Embryonic facial prominence (tissue), 1 donor: ENCODE measurements around the gene RFX7.
"Not testable (repeated sequence)": the region's sequence is repeated elsewhere in the genome, so short reads cannot be mapped to it uniquely, and the experiment has no call there.

ENCODE experiments used
- DNase-seq: peaks from one replicate; pipeline ENCODE4 v3.0.0-alpha.2; 2016; ENCODE audit errors: extremely low spot score

The RFX7 gene

GRCh38 chr15:56243163-56244037, at the start of gene RFX7:
TSS of gene RFX7 (minus strand) at chr15:56243879. CDS start at chr15:56243285, 594 bp downstream.
- peak; percentile 34 for DNase-seq

- DNase-seq: no peak
These were observed 49.1 kb upstream of the RFX7 start for GRCh38 chr15:56292546-56293316.

DNA sequence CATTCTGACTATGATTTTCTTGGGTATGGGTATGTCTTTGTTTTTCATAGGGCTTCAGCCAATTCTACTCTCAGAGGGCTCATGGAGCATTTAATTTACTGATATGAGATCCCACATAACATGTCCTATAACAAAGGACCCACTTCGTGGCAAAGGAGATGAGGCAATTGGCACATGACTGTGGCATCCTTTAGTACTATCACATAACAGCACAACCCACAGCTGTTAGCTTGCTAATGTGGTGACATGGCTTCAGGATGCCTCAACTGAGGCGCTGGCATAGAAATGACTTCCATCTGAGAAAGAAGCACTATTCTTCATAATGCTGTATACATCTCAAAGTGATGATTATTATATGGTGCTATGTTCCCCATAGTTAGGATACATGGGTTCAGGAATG, 48.1 kb upstream of the RFX7 start:
- no peak for DNase-seq

DNA sequence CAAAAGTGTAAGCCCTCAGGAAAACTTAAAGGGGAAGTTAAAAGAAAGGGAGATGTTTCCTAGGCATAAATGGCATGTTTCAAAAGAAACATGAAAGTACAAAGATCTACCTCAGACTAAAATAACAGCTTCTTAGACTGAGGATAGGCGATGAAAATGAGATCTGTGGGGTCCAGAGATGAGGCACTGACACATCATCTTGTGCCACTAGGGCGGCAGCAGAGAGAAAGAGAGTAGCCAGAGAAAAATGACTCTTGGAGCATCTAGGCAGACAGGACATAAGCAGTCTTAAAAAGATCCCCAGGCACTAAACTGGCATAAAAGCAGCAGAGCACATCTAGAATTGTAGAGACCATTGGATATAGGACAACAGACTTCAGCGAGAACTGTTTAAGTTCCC, 42.5 kb upstream of the RFX7 start:
- DNase-seq: no peak

DNA sequence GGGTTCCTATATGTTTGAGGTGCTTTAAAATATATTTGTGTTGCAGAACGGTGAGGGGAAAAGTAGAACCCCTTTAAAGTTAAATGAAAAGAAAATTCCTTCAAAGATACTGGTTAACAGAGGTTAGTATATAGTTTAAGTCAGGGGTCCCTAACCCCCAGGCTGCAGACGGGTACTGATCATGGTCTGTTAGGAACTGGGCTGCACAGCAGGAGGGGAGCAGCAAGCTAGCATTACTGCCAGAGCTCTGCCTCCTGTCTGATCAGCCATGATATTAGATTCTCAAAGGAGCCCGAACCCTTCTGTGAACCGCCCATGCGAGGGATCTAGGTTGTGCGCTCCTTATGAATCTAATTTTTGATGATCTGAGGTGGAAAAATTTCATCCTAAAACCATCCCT, 37.5 kb upstream of the RFX7 start:
- DNase-seq: no peak

- no peak for DNase-seq
These were observed 30.0 kb upstream of the RFX7 start for GRCh38 chr15:56273724-56274123.

- DNase-seq: no peak
These were observed 28.8 kb upstream of the RFX7 start for GRCh38 chr15:56272454-56272853.

DNA sequence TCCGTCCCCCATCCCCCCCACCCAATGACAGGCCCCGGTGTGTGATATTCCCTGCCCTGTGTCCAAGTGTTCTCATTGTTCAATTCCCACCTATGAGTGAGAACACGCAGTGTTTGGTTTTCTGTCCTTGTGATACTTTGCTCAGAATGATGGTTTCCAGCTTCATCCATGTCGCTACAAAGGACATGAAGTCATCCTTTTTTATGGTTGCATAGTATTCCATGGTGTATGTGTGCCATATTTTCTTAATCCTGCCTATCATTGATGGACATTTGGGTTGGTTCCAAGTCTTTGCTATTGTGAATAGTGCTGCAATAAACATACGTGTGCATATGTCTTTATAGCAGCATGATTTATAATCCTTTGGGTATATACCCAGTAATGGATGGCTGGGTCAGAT, 22.8 kb upstream of the RFX7 start:
- DNase-seq: not testable (repeated sequence)

DNA sequence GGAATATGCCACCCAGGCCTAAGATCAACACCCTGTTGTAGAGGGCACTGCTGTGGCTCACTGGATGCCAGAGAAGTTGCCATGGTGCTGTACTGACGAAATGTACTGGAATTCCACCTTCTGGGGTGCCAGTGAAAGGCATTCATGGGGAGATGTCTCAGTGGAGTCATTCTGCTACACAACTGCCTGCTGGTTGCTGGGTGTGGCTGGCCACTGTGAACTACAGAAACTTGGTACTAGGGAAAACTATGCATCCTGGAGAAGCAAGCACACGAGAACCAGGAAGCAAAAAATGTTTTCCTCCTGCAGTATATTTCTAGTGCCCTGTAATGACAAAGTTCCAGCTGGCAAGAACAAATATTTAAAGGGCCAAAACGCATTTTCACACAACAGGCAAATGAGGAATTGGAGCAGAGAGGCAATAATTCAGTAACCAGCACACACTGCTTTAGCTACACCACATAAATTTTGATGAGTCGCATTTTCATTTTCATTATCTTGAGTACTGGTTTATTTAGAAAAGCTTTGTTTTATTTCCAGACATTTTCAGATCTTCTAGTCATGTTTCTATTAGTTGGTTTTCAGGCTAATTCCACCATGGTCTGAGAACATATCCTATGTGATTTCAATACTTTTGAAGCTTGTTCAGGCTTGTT, 18.3 kb upstream of the RFX7 start:
- no peak for DNase-seq

GRCh38 chr15:56257306-56257705, 13.6 kb upstream of the RFX7 start:
- DNase-seq: not testable (repeated sequence)

- no peak for DNase-seq
These were observed 10.6 kb upstream of the RFX7 start for GRCh38 chr15:56254265-56254664.

GRCh38 chr15:56252386-56252785, 8.7 kb upstream of the RFX7 start:
- DNase-seq: no peak

- DNase-seq: no peak
These were observed 7.8 kb upstream of the RFX7 start for GRCh38 chr15:56251315-56252095.

- no peak for DNase-seq
These were observed 6.9 kb upstream of the RFX7 start for GRCh38 chr15:56250626-56251025.

GRCh38 chr15:56249092-56249491, 5.4 kb upstream of the RFX7 start:
- no peak for DNase-seq

DNA sequence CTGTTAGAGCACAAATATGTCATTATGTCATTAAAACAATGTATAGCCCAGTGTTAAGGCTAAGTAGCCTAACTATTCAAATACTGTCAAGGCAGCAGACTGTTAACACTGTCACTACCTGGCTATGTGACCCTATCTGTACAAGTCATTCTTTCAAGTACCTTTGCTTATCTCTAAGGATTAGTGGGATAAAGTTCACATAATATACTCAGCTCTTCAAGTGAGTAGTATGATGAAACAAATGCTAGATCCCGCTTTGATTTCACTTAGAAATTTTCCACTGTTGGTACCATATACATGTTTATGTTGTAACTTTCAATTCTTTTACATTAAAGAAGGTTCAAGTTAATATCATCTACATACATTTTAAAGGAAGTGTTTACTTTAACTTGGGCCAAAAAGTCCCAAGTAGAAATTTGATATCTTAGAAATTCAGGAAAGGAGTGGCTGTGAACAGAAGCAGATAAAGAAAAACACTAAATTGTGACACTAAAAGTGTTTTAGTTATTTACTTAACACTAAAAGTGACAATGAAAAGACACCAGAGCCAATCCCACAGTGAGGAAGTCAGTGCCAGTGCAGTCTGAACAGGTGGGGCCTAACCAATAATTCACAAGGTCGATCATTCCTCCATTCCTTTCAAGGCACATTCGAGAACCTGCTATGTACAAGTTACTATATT, 4.8 kb upstream of the RFX7 start:
- DNase-seq: no peak

GRCh38 chr15:56247266-56247665, 3.6 kb upstream of the RFX7 start:
- no peak for DNase-seq

- DNase-seq: no peak
These were observed 2.5 kb upstream of the RFX7 start for GRCh38 chr15:56245871-56246814.

DNA sequence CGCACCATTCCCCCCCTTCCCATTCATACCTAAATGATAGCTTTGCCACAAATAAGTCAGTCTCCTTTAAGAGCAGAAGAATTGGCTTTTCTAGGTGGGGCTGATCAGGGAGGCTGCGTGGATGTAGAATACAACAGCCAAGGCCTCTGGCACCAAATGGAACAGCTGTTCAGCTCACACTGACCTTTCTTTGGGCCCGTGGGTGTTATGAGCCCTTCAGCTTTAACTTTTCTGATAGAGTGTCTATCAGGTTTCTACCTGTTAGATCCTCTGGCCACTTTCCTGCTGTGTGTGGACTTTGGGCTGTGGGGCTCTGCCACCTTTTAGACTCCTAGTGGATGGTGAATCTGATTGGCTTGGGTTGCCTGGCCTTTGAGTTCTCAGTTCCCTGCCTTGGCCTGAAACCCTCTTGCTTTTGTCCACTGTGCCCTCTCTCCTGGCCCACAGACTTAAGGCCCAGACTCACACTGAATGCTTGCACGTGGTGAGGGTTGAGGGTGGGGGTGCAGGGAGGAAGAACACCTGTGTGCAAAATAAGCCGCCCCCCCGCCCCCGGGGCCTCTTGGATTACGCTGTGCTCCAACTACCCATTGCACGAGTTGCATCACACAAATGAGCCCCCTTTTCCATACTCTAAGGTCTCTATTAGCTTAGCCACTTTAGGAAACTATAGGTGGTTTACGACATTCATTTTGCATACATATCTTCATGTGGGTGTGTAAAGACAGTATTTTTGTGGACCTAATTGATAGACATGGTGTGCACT, 1.3 kb upstream of the RFX7 start:
- DNase-seq: no peak
